Embryonic facial prominence (tissue), 1 donor: ENCODE results near the gene CARD14.
A peak's percentile ranks its signal among the peaks of the same experiment; 100 is the strongest.
"Not testable (repeated sequence)": the region's sequence is repeated elsewhere in the genome, so short reads cannot be mapped to it uniquely, and the experiment has no call there.

Experiments
- DNase-seq: peaks from one replicate; pipeline ENCODE4 v3.0.0-alpha.2; 2016; ENCODE audit errors: extremely low spot score

CARD14 gene

GRCh38 chr17:80147035-80147822 is 22.6 kb upstream of the CARD14 start, which contains the start of gene EIF4A3:
EIF4A3 (minus strand) TSS chr17:80147128; CDS start chr17:80146961, 167 bp downstream.
- peak; percentile 94 for DNase-seq

GRCh38 chr17:80151333-80151732 is 18.5 kb upstream of the CARD14 start:
- DNase-seq, result no peak

- no peak for DNase-seq
These were observed 17.6 kb upstream of the CARD14 start for GRCh38 chr17:80152081-80152702.

GRCh38 chr17:80153004-80153403 is 16.8 kb upstream of the CARD14 start:
- no peak for DNase-seq

GRCh38 chr17:80154166-80154565 is 15.7 kb upstream of the CARD14 start:
- no peak for DNase-seq

GRCh38 chr17:80155600-80155999 is 14.2 kb upstream of the CARD14 start:
- not testable (repeated sequence) for DNase-seq

GRCh38 chr17:80158846-80159245 is 11.0 kb upstream of the CARD14 start:
- no peak for DNase-seq

GRCh38 chr17:80160536-80160935 is 9.3 kb upstream of the CARD14 start:
- no peak for DNase-seq

- no peak for DNase-seq
These were observed 6.5 kb upstream of the CARD14 start for GRCh38 chr17:80163336-80163735.

- no peak for DNase-seq
These were observed 5.6 kb upstream of the CARD14 start for GRCh38 chr17:80164185-80164584.

- DNase-seq, result no peak
These were observed 3.4 kb upstream of the CARD14 start for GRCh38 chr17:80166446-80166845.

- no peak for DNase-seq
These were observed 1.5 kb upstream of the CARD14 start for GRCh38 chr17:80168371-80168770.

- DNase-seq, result no peak
These were observed 723 bp upstream of the CARD14 start for GRCh38 chr17:80169107-80169506.

- no peak for DNase-seq
These were observed 1.9 kb downstream of the CARD14 start for GRCh38 chr17:80171681-80172080.

GRCh38 chr17:80173126-80173525 is 3.3 kb downstream of the CARD14 start:
- no peak for DNase-seq

- no peak for DNase-seq
These were observed 4.1 kb downstream of the CARD14 start for GRCh38 chr17:80173916-80174315.

GRCh38 chr17:80176757-80177156 is 6.9 kb downstream of the CARD14 start:
- DNase-seq, result no peak

GRCh38 chr17:80177986-80178595 is 8.3 kb downstream of the CARD14 start:
- DNase-seq, result no peak

GRCh38 chr17:80180192-80180591 is 10.4 kb downstream of the CARD14 start:
- no peak for DNase-seq

- no peak for DNase-seq
These were observed 11.6 kb downstream of the CARD14 start for GRCh38 chr17:80181431-80181830.

- DNase-seq, result no peak
These were observed 12.5 kb downstream of the CARD14 start for GRCh38 chr17:80182118-80182844.

GRCh38 chr17:80182845-80183223 is 13.0 kb downstream of the CARD14 start:
- no peak for DNase-seq
